GM12878 (cell line): ENCODE results near the gene ATG101.

ENCODE experiments used
- ASH2L ChIP-seq: fragments of 300-600, 200-600 bp; sonication (generic); IDR thresholded peaks from 2 replicates; pipeline ENCODE4 v1.6.1; 2017; ENCODE audit warnings: low read depth, mild to moderate bottlenecking, borderline replicate concordance
- BRCA1 ChIP-seq: IDR thresholded peaks from 2 replicates; pipeline ENCODE4 v1.6.1; 2011; ENCODE audit warnings: low read depth, low read length, improper control_type of control experiment
- CTCF ChIP-seq, 3 experiments: IDR thresholded peaks in 2 of 3; conservative IDR thresholded peaks in 1 of 3; 2 replicates each; pipeline ENCODE4 v1.5.1; 2011; ENCODE audit warnings: low read depth in 3 of 3, low read length in 3 of 3, mild to moderate bottlenecking in 3 of 3, control low read depth in 2 of 3, moderate library complexity in 2 of 3, inconsistent platforms in 1 of 3, mixed read lengths in 1 of 3; ENCODE audit not compliant: control insufficient read depth in 2 of 3, insufficient read depth in 1 of 3; ENCODE audit errors: extremely low read depth in 1 of 3
- E2F8 ChIP-seq: fragments of 450-650 bp; IDR thresholded peaks from 2 replicates; pipeline ENCODE4 v1.6.1; 2018; ENCODE audit warnings: mild to moderate bottlenecking, low read depth, moderate library complexity; ENCODE audit not compliant: partially characterized antibody
- EZH2 ChIP-seq: IDR thresholded peaks from 2 replicates; pipeline ENCODE4 v1.6.1; 2012; ENCODE audit warnings: low read depth, mild to moderate bottlenecking, control low read depth, inconsistent platforms, low read length, borderline replicate concordance; ENCODE audit not compliant: control insufficient read depth
- NBN ChIP-seq: fragments of 450-650 bp; IDR thresholded peaks from 2 replicates; pipeline ENCODE4 v1.6.1; 2016
- POLR2A ChIP-seq: IDR thresholded peaks from 2 replicates; pipeline ENCODE4 v1.6.1; 2011; ENCODE audit warnings: low read depth, mild to moderate bottlenecking, low read length
- POLR2AphosphoS5 ChIP-seq: IDR thresholded peaks from 2 replicates; pipeline ENCODE4 v1.6.1; 2011; ENCODE audit warnings: mild to moderate bottlenecking, low read length, inconsistent platforms
- RB1 ChIP-seq: fragments of 450-650 bp; formaldehyde crosslinking; IDR thresholded peaks from 2 replicates; pipeline ENCODE4 v1.6.1; 2017; ENCODE audit warnings: mild to moderate bottlenecking, borderline replicate concordance
- SIN3A ChIP-seq: IDR thresholded peaks from 2 replicates; pipeline ENCODE4 v1.6.1; 2012; ENCODE audit warnings: low read depth, low read length, improper control_type of control experiment
- SMARCA5 ChIP-seq: fragments of 450-650 bp; IDR thresholded peaks from 2 replicates; pipeline ENCODE4 v1.6.1; 2017; ENCODE audit warnings: mild to moderate bottlenecking
- ZBTB11 ChIP-seq: fragments of 450-650 bp; formaldehyde crosslinking; IDR thresholded peaks from 2 replicates; pipeline ENCODE4 v1.5.0; 2022; ENCODE audit warnings: mild to moderate bottlenecking, missing genetic modification characterization
- ZNF274 ChIP-seq: IDR thresholded peaks from one replicate; pipeline ENCODE4 v1.8.0; 2011; ENCODE audit not compliant: insufficient read length, insufficient read depth

GRCh38 chr12:52041695-52042123, 28.1 kb upstream of the ATG101 start:
- no peak for TF ChIP-seq POLR2AphosphoS5
- peak; percentile 7 to 28 (median 19); a peak in 2 of 6 replicates for TF ChIP-seq CTCF (IDR thresholded peaks at IDR 0.05 in 2 of 3, conservative IDR thresholded peaks at IDR 0.05 in 1 of 3; ENCODE audit: control insufficient read depth in 2 of 3, extremely low read depth in 1 of 3, insufficient read depth in 1 of 3, low read depth in 3 of 3, low read length in 3 of 3)
- no peak for TF ChIP-seq ZBTB11 (CRISPR knock-in tag)
- no peak for TF ChIP-seq RB1
- TF ChIP-seq EZH2, result no peak
- no peak for TF ChIP-seq ZNF274
- TF ChIP-seq POLR2A, result no peak
- no peak for TF ChIP-seq SIN3A
- TF ChIP-seq NBN, result 0 out of 2 replicates have a peak, but pooled peaks have one; percentile 66
- no peak for TF ChIP-seq BRCA1
- no peak for TF ChIP-seq SMARCA5
- no peak for TF ChIP-seq ASH2L
- TF ChIP-seq E2F8, result no peak
